Muscle of arm (tissue), 12 donors: ENCODE data around the gene TTC9B. TPM values are rescaled to one million over a fixed set of nuclear protein-coding genes. Genes with fewer than 3 reads are reported as not detected.

Experiments
- DNase-seq: peaks from one replicate; pipeline ENCODE4 v3.0.0-alpha.2; 2013
- polyA plus RNA-seq, 12 donors: library from polyadenylated mRNA; unstranded; fragments of 120-200 nt; gene quantifications; one replicate each; pipeline ENCODE4 v1.2.1, GENCODE V29; 2013; ENCODE audit not compliant: insufficient read length in 12 of 12

The TTC9B gene
- polyA plus RNA-seq, 12 donors: 0.11 to 0.26 (median 0.15) TPM; not detected in 6

- DNase-seq: no peak
These were observed 2.0 kb downstream of the TTC9B start for GRCh38 chr19:40216013-40216776.

DNA sequence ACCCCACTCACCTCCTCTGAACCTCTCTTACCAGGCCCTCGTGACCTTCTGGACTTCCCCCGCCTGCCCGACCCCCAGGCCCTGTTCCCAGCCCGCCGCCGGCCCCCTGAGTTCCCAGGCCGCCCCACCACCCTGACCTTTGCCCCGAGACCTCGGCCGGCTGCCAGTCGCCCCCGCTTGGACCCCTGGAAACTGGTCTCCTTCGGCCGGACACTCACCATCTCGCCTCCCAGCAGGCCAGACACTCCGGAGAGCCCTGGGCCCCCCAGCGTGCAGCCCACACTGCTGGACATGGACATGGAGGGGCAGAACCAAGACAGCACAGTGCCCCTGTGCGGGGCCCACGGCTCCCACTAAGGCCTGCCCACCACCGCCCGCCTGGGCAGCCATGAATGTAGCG is 3.2 kb downstream of the TTC9B start:
- no peak for DNase-seq

GRCh38 chr19:40213882-40214570 is 4.2 kb downstream of the TTC9B start:
- no peak for DNase-seq

- no peak for DNase-seq
These were observed 4.8 kb downstream of the TTC9B start for GRCh38 chr19:40213251-40213829.

DNA sequence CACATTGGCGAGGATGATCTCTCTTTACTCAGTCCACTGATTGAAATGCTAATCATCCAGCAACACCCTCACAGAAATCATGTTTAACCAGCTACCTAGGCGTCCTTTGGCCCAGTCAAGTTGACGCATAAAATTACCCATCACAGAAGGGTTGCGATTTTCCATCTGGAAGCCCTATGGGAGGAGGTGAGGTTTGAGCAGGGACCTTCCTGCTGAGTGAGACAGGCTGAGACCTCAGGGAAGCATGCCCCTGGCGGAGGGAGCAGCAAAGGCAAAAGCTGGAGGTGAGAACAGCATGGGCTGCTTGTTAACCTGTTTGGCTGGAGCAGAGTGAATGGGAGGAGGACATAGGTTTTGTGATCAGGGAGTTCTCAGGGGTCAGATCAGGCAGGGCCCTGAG is 7.3 kb downstream of the TTC9B start:
- no peak for DNase-seq

- no peak for DNase-seq
These were observed 9.6 kb downstream of the TTC9B start for GRCh38 chr19:40208602-40209001.

- no peak for DNase-seq
These were observed 12.4 kb downstream of the TTC9B start for GRCh38 chr19:40205760-40206159.

DNA sequence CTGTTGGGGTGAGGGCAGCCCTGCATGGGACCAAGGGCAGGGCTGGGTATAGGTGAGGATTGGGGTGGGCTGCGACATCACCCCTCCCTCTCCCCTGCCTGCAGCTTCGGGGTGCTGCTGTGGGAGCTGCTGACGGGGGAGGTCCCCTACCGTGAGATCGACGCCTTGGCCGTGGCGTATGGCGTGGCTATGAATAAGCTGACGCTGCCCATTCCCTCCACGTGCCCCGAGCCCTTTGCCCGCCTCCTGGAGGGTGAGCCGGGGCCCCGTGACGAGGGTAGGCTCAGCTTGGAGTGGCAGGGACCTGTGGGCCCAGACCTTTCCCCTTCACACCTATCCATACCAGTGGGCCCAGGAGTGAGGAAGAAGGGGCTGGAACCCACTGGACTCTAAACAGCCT is 13.8 kb downstream of the TTC9B start:
- DNase-seq: no peak

DNA sequence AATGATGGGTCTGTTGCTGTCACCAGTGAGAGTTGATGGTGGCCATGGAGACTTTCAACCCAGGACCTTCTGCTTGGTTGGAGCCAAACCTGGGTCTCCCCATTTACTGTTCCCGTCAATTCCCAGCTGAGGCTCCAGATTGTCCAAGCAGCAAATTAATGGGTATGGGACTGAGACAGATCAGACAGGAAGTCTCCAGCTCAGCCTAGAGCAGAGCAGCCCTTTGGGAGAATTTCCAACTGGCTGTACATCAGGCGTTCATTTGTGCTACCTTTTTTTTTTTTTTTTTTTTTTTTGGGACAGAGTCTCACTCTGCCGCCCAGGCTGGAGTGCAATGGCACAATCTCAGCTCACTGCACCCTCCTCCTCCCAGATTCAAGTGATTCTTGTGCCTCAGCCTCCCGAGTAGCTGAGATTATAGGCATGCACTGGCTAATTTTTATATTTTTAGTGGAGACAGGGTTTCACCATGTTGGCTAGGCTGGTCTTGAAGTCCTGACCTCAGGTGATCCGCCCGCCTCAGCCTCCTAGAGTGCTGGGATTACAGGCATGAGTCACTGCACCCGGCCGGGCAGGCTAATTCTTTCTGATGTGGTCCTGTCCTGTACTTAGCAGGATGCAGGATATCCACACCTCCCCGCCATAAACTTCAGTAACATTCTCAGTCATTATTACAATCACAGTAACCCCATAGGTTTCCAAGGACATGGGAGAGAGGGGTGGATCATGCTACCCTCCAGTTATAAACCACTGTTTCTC is 17.7 kb downstream of the TTC9B start:
- DNase-seq: no peak

- DNase-seq: no peak
These were observed 19.8 kb downstream of the TTC9B start for GRCh38 chr19:40198272-40198990.

GRCh38 chr19:40193587-40193849 is 24.7 kb downstream of the TTC9B start:
- DNase-seq: no peak

DNA sequence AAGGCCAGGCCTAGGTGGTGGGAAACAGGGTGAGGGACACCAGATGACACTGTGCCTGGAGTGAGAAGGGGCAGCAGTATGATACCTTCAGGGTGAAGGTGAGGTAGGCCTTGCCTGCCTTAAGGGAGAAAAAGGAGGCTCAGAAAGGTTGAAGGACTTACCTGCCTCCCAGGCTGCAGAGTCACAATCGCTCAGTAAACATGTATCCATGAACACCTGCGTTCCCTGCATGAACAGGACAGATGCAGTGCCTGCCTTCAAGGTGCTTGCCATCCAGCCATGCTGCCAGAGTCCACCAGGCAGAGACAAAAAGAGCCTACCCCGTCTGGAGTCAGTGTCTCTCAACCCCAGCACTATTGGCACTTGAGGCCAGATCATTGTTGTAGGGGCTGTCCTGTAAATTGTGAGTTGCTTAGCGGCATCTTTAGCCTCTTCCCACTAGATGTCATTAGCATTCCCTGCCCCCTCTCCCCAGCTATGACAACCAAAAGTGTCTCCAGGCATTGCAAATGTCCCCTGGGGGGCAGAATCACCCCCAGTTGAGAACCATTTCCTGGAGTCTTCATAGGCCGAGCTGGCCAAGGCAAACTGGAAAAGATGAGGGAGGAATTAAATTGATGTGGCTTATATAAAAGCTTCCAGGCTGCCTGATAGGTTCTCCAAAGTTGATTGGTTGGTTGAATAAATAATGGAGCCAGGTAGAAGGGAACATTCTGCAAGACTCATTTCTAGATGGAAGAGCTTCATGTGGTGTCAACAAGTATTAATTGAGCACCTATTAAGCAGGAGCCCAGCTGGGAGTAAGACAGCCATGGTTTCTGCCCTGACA is 25.2 kb downstream of the TTC9B start:
- no peak for DNase-seq

- no peak for DNase-seq
These were observed 26.1 kb downstream of the TTC9B start for GRCh38 chr19:40191836-40192646.

GRCh38 chr19:40190891-40191835 is 27.0 kb downstream of the TTC9B start, which contains the start of gene MAP3K10:
Gene MAP3K10 (plus strand): TSS chr19:40191426. CDS start chr19:40192032, 606 bp downstream.
- peak; percentile 78 for DNase-seq

DNA sequence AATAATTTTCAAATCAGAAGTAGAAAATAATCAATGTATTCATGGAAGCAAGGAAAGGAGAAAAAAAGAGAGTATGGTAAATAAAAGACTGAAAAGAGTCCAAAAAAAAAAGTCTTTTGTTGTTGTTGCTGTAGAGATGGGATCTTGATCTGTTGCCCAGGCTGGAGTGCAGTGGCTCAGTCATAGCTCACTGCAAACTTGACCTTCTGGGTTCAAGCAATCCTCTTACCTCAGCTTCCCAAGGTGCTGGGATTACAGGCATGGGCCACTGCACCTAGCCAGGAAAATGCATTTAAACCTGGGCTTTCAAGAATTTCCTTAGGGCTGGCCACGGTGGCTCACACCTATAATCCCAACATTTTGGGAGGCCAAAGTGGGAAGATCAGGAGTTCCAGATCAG is 33.9 kb downstream of the TTC9B start:
- no peak for DNase-seq

- no peak for DNase-seq
These were observed 39.4 kb downstream of the TTC9B start for GRCh38 chr19:40178756-40179155.

DNA sequence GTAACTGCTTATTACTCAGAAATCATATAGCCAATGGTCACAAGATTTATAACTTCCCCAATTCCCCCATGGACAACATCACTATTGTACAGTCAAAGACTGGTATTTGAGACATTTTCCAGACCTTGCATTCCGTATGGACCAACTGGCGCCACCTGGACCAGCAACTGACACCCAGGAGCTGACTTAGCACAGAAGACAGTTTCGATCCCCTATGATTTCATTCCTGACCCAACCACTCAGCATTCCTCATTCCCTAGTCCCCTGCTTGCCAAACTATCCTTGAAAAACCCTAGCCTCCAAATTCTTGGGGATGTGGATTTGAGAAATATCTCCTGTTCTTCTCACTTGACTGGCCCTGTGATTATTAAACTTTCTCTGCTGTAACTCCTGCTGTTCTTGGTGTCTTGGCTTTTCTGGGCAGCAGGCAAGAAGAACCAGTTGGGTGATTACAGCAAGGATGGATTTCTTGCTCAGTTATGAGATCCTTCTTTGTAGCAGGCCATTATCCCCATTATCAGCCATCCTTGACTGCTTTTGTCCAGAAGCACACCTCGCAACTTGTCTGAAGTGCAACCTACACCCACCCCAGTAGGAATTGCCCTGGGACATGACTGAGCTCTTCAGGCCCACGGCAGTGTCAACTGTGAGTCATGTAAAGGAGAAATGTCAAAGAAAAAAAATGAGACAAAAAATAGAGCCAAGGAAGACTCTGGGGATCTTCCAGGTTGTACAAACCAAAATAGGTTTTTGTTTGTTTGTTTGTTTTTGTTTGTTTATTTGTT is 40.7 kb downstream of the TTC9B start:
- no peak for DNase-seq

GRCh38 chr19:40175820-40176219 is 42.4 kb downstream of the TTC9B start:
- no peak for DNase-seq
